OCI-LY7 (cell line): ENCODE measurements around the gene PRAMEF33. TPM values are rescaled to one million over a fixed set of nuclear protein-coding genes. Genes with fewer than 3 reads are reported as not detected.
"Not testable (repeated sequence)": the region's sequence is repeated elsewhere in the genome, so short reads cannot be mapped to it uniquely, and the experiment has no call there.

ENCODE experiments used
- BruUV-seq: library from RNA; stranded (reverse); fragments of 400-500 nt; replicated peaks from 2 replicates; lab custom pipeline; 2021; lab: Mats Ljungman, UMichigan
- CTCF ChIA-PET: fragments of 300-600 bp; sonication (Branson Sonifier 250); formaldehyde crosslinking; loops from one replicate; lab custom pipeline; 2022; ENCODE audit warnings: antibody characterized with exemption; ENCODE audit not compliant: unreplicated experiment; lab: Charles Lee
- POLR2A ChIA-PET: fragments of 300-600 bp; sonication (Branson Sonifier 250); formaldehyde crosslinking; loops from one replicate; lab custom pipeline; 2022; ENCODE audit warnings: antibody characterized with exemption; lab: Charles Lee
- DNase-seq: peaks from one replicate; pipeline ENCODE4 v3.0.0-alpha.2; 2015; ENCODE audit warnings: low spot score
- H2AFZ ChIP-seq: fragments of 200-600 bp; sonication (generic), shearing (Covaris generic); 2 replicates; pipeline ENCODE4 v1.6.1; 2014; ENCODE audit warnings: mild to moderate bottlenecking, antibody characterized with exemption, low read length, moderate library complexity
- H3K27ac ChIP-seq: fragments of 200-600 bp; sonication (generic); 2 replicates; pipeline ENCODE4 v1.5.1; 2014; ENCODE audit warnings: mixed run types, low read depth, mild to moderate bottlenecking, moderate library complexity, low read length, inconsistent platforms; ENCODE audit not compliant: poor library complexity, severe bottlenecking
- H3K36me3 ChIP-seq: fragments of 200-600 bp; sonication (generic); 2 replicates; pipeline ENCODE4 v1.6.1; 2014; ENCODE audit warnings: mild to moderate bottlenecking, antibody characterized with exemption, low read length, moderate library complexity, mixed read lengths; ENCODE audit not compliant: insufficient read depth
- H3K4me1 ChIP-seq: fragments of 200-600 bp; sonication (generic); 2 replicates; pipeline ENCODE4 v1.5.1; 2014; ENCODE audit warnings: mild to moderate bottlenecking, low read length; ENCODE audit not compliant: insufficient read depth, poor library complexity, severe bottlenecking
- H3K4me2 ChIP-seq: fragments of 200-600 bp; sonication (generic); 2 replicates; pipeline ENCODE4 v1.6.1; 2014; ENCODE audit warnings: mild to moderate bottlenecking, low read length
- H3K4me3 ChIP-seq: fragments of 200-600 bp; sonication (generic); 2 replicates; pipeline ENCODE4 v1.5.1; 2014; ENCODE audit warnings: mild to moderate bottlenecking, low read depth, low read length; ENCODE audit not compliant: poor library complexity, severe bottlenecking
- H3K79me2 ChIP-seq: fragments of 200-600 bp; sonication (generic); 2 replicates; pipeline ENCODE4 v1.6.1; 2016; ENCODE audit warnings: low read depth, mild to moderate bottlenecking, low read length, moderate library complexity, mixed read lengths; ENCODE audit not compliant: insufficient read depth
- H3K9me2 ChIP-seq: fragments of 200-600 bp; sonication (generic); 2 replicates; pipeline ENCODE4 v1.6.1; 2016; ENCODE audit warnings: mild to moderate bottlenecking, low read length, mixed read lengths; ENCODE audit not compliant: insufficient read depth
- H3K9me3 ChIP-seq: fragments of 200-600 bp; sonication (generic); 2 replicates; pipeline ENCODE4 v1.6.1; 2014; ENCODE audit warnings: mild to moderate bottlenecking, mixed run types, low read length, mixed read lengths
- H4K20me1 ChIP-seq: fragments of 200-600 bp; sonication (generic); 2 replicates; pipeline ENCODE4 v1.6.1; 2014; ENCODE audit warnings: mild to moderate bottlenecking, antibody characterized with exemption, low read length, moderate library complexity, mixed read lengths; ENCODE audit not compliant: insufficient read depth
- intact Hi-C: fragments of 100-400 bp; cut with micrococcal nuclease; formaldehyde crosslinking; loops from one replicate; pipeline ENCODE4 v1.10.0; 2022; ENCODE audit not compliant: unreplicated experiment
- total RNA-seq, 2 experiments: library from RNA; depleted of rRNA in 1 of 2; stranded (reverse); fragments of >200 nt in 1 of 2; shearing (Covaris generic) in 1 of 2; gene quantifications; 2 replicates each; pipeline ENCODE4 v1.2.3, GENCODE V29; 2014 to 2022

PRAMEF33 gene
- total RNA-seq, 2 experiments from 2014 or later: not detected

- intact Hi-C loops, H3K4me2 ChIP-seq, H3K9me2 ChIP-seq, H3K4me3 ChIP-seq, POLR2A ChIA-PET, H2AFZ ChIP-seq, BruUV-seq, H3K4me1 ChIP-seq, H3K36me3 ChIP-seq, CTCF ChIA-PET, H3K27ac ChIP-seq, H4K20me1 ChIP-seq, DNase-seq, H3K79me2 ChIP-seq, H3K9me3 ChIP-seq: not testable (repeated sequence)
Observed at GRCh38 chr1:13285037-13285436, 18.3 kb upstream of the PRAMEF33 start, which contains the start of gene PRAMEF8. TSS of gene PRAMEF8 (minus strand) at chr1:13285137. CDS start at chr1:13284091, 1,046 bp downstream.

- H3K4me3 ChIP-seq, intact Hi-C loops, H3K9me2 ChIP-seq, H2AFZ ChIP-seq, H3K9me3 ChIP-seq, H3K36me3 ChIP-seq, DNase-seq, CTCF ChIA-PET, BruUV-seq, POLR2A ChIA-PET, H4K20me1 ChIP-seq, H3K4me1 ChIP-seq, H3K27ac ChIP-seq, H3K79me2 ChIP-seq, H3K4me2 ChIP-seq: not testable (repeated sequence)
Observed at GRCh38 chr1:13289030-13289429, 14.3 kb upstream of the PRAMEF33 start.

- DNase-seq, H3K4me3 ChIP-seq, H3K4me2 ChIP-seq, H3K9me3 ChIP-seq, H3K79me2 ChIP-seq, H4K20me1 ChIP-seq, H3K4me1 ChIP-seq, H3K36me3 ChIP-seq, H3K9me2 ChIP-seq, BruUV-seq, intact Hi-C loops, CTCF ChIA-PET, POLR2A ChIA-PET, H3K27ac ChIP-seq, H2AFZ ChIP-seq: not testable (repeated sequence)
Observed at GRCh38 chr1:13297216-13297931, 6.0 kb upstream of the PRAMEF33 start.

- H3K4me2 ChIP-seq, H3K4me1 ChIP-seq, intact Hi-C loops, H3K9me3 ChIP-seq, H3K9me2 ChIP-seq, H2AFZ ChIP-seq, H3K36me3 ChIP-seq, H4K20me1 ChIP-seq, DNase-seq, H3K79me2 ChIP-seq, POLR2A ChIA-PET, BruUV-seq, CTCF ChIA-PET, H3K4me3 ChIP-seq, H3K27ac ChIP-seq: not testable (repeated sequence)
Observed at GRCh38 chr1:13298699-13299098, 4.6 kb upstream of the PRAMEF33 start.

- H3K27ac ChIP-seq, H3K4me3 ChIP-seq, H4K20me1 ChIP-seq, H3K4me2 ChIP-seq, H3K36me3 ChIP-seq, DNase-seq, POLR2A ChIA-PET, H3K4me1 ChIP-seq, CTCF ChIA-PET, BruUV-seq, intact Hi-C loops, H3K9me3 ChIP-seq, H3K79me2 ChIP-seq, H3K9me2 ChIP-seq, H2AFZ ChIP-seq: not testable (repeated sequence)
Observed at GRCh38 chr1:13302197-13302596, 1.1 kb upstream of the PRAMEF33 start.

GRCh38 chr1:13315281-13315680 is 11.9 kb downstream of the PRAMEF33 start, which contains the start of gene PRAMEF15:
TSS of gene PRAMEF15 (plus strand) at chr1:13315581. CDS start at chr1:13318408, 2,827 bp downstream.
- H3K36me3 ChIP-seq, H3K79me2 ChIP-seq, POLR2A ChIA-PET, H3K4me2 ChIP-seq, H4K20me1 ChIP-seq, H3K4me1 ChIP-seq, DNase-seq, H3K9me2 ChIP-seq, H3K27ac ChIP-seq, CTCF ChIA-PET, H2AFZ ChIP-seq, intact Hi-C loops, H3K9me3 ChIP-seq, H3K4me3 ChIP-seq, BruUV-seq: not testable (repeated sequence)
